SH-SY5Y (cell line): ENCODE data around the gene PHLDB1.

Experiments used
- GATA2 ChIP-seq: IDR thresholded peaks from 2 replicates; pipeline ENCODE4 v1.6.1; 2011; ENCODE audit warnings: mild to moderate bottlenecking, low read depth, low read length
- GATA3 ChIP-seq: IDR thresholded peaks from 2 replicates; pipeline ENCODE4 v1.6.1; 2011; ENCODE audit warnings: low read depth, mild to moderate bottlenecking, low read length, moderate library complexity

GRCh38 chr11:118634431-118635236, 27.2 kb downstream of the PHLDB1 start:
- no peak for TF ChIP-seq GATA2
- no peak for TF ChIP-seq GATA3
